ENCODE results near the gene DNPH1.

The DNPH1 gene

DNA sequence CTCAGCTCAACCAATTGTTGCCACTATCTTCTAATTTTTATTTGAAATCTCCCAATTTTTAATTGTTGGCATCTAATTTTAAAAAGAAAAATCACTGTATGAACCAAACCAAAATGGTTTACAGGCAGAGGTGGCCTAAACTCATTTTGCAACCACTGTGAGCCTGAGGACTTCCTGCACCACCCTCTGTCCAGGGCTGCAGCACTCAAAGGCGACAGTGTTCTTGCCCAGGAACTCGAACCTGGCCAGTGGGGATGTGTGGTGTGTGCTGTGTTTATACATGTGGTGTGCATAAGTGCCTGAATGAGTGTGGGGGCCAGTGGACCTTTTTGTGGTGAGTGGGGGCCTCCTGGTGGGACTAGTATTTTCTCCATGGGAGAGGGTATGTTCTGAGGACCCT lies 44.4 kb upstream of the DNPH1 start:
- no peaks in the 10 kb centered on the region for H3K36me3 ChIP-seq (ENCODE audit: control insufficient read depth, insufficient read depth, low read length)
- no peaks in the 10 kb centered on the region for H3K79me2 ChIP-seq
- H2AFZ ChIP-seq = no peak overlapping the region
- no peak overlapping the region for H3K27ac ChIP-seq
- no peaks in the 10 kb centered on the region for H3K27me3 ChIP-seq (ENCODE audit: control insufficient read depth, insufficient read depth, low read length)
- TF ChIP-seq, protein P1, sequence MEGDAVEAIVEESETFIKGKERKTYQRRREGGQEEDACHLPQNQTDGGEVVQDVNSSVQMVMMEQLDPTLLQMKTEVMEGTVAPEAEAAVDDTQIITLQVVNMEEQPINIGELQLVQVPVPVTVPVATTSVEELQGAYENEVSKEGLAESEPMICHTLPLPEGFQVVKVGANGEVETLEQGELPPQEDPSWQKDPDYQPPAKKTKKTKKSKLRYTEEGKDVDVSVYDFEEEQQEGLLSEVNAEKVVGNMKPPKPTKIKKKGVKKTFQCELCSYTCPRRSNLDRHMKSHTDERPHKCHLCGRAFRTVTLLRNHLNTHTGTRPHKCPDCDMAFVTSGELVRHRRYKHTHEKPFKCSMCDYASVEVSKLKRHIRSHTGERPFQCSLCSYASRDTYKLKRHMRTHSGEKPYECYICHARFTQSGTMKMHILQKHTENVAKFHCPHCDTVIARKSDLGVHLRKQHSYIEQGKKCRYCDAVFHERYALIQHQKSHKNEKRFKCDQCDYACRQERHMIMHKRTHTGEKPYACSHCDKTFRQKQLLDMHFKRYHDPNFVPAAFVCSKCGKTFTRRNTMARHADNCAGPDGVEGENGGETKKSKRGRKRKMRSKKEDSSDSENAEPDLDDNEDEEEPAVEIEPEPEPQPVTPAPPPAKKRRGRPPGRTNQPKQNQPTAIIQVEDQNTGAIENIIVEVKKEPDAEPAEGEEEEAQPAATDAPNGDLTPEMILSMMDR (IDR thresholded peaks at IDR 0.05) = no peak
- no peak overlapping the region for H3K4me2 ChIP-seq (ENCODE audit: low read length)
- no peak overlapping the region for H3K9ac ChIP-seq
- H3K4me1 ChIP-seq = peaks cover 10% of the 10 kb centered on the region
- no peaks in the 10 kb centered on the region for H3K9me3 ChIP-seq (ENCODE audit: control insufficient read depth, low read length)
- no peak overlapping the region for H3K4me3 ChIP-seq (ENCODE audit: low read depth, low read length)

DNA sequence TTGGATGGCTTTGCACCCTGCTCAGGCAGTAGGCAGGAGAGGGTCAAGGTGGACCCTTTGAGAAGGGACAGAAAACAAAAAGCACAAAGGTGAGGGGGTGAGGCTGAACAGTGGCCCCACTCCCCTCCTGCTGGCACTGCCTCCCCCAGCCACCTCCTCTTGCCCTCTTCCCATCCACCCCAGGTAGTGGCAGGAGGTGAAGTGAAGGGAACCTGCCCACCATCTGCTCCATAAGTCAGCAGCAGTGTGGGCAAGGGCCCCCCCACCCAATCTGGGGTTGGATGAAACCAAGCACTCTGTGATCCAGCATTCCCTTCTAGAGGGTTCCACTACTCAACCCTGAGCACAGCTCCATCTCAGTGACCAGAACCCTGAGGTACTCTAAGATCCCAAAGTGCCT lies 42.7 kb upstream of the DNPH1 start:
- Histone ChIP-seq H3K9me3 (ENCODE audit: control insufficient read depth, low read length) (no peaks in the 10 kb centered on the region), H2AFZ (no peak overlapping the region), H3K9ac (no peak overlapping the region), H3K27me3 (ENCODE audit: control insufficient read depth, insufficient read depth, low read length) (no peaks in the 10 kb centered on the region), H3K4me3 (ENCODE audit: low read depth, low read length) (no peak overlapping the region), H3K4me1 (peaks cover 14% of the 10 kb centered on the region), H3K4me2 (ENCODE audit: low read length) (no peak overlapping the region), H3K79me2 (no peaks in the 10 kb centered on the region), H3K36me3 (ENCODE audit: control insufficient read depth, insufficient read depth, low read length) (no peaks in the 10 kb centered on the region), H3K27ac (no peak overlapping the region)
- TF ChIP-seq, protein P1 (IDR thresholded peaks at IDR 0.05) = no peak

DNA sequence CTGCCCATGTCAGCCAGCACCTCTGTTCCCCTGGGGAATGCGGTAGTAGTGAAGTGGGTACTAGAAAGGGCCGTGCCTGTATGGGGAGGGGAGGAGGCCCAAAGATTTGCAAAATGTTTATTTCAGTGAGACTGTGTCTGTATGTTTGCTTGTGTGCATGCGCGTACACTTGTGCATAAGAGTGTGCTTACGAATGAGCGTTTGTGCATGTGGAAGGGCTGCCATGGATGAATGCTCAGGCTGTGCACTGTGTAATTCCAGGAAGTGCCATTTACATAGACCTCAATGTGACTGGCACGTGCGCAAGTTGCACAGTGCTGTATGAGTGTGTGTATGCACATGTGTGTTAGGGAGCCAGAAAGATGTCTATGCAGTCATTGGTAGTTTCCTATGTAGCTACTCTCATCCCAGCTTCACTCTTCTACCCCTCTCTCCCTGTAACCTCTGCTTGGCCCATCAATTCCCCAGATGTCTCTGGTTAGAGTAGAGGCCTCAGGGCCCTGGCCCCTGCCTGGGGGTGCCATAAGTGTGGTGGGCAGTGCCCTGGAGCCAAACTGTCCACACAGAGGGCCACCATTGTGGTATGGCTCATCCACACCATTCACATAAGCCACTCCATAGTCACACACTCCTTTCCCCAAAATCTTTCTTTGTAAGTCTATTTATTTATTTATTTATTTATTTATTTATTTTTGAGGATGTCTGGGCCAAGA lies 42.0 kb upstream of the DNPH1 start:
- no peaks in the 10 kb centered on the region for H3K36me3 ChIP-seq (ENCODE audit: control insufficient read depth, insufficient read depth, low read length)
- no peak overlapping the region for H2AFZ ChIP-seq
- no peak overlapping the region for H3K9ac ChIP-seq
- H3K4me2 ChIP-seq (ENCODE audit: low read length) = no peak overlapping the region
- TF ChIP-seq, protein P1 (IDR thresholded peaks at IDR 0.05) = no peak
- no peak overlapping the region for H3K27ac ChIP-seq
- H3K4me3 ChIP-seq (ENCODE audit: low read depth, low read length) = no peak overlapping the region
- H3K79me2 ChIP-seq = no peaks in the 10 kb centered on the region
- H3K27me3 ChIP-seq (ENCODE audit: control insufficient read depth, insufficient read depth, low read length) = no peaks in the 10 kb centered on the region
- H3K9me3 ChIP-seq (ENCODE audit: control insufficient read depth, low read length) = no peaks in the 10 kb centered on the region
- H3K4me1 ChIP-seq = peaks cover 14% of the 10 kb centered on the region

DNA sequence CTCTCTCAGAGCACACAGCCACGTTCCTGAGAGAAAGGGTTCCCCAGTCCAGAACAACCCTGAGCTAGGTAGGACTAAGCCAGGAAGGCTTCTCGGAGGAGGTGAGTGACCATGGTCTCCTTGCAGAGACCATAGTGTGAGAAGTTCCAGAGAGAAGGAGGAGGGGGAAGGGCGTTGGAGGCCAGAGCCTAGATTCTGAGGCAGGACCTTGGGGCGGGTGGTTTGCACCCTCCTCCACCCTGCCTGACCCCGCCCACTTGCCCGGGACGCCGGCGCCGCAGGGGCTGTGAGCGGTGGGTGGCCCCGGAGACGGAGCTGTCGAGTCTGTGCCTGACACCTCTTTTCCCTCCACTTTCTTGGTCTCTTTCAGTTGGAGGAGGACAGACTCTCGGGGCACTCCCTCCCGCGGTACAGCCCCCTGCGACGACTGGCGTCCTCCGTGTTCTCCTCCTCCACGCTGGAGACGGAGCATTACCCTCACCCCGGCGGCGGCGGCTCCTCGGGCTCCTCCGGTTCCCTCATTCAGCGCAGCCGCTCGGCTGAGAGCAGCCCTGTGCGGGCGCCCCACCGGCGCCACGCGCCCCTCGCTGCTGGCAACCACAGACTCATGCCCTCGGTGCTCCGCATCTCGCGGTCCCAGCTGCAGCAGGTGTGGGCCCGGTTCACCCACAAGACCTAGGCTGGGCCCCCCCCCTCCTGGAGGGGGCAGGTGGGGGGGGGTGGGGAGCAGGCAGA lies 40.2 kb upstream of the DNPH1 start:
- peak overlapping the region; percentile 22 for H3K4me2 ChIP-seq (ENCODE audit: low read length)
- no peak overlapping the region for H3K4me3 ChIP-seq (ENCODE audit: low read depth, low read length)
- TF ChIP-seq, protein P1 (IDR thresholded peaks at IDR 0.05) = no peak
- no peaks in the 10 kb centered on the region for H3K36me3 ChIP-seq (ENCODE audit: control insufficient read depth, insufficient read depth, low read length)
- H3K27ac ChIP-seq = no peak overlapping the region
- no peaks in the 10 kb centered on the region for H3K9me3 ChIP-seq (ENCODE audit: control insufficient read depth, low read length)
- peaks cover 14% of the 10 kb centered on the region for H3K4me1 ChIP-seq
- peak overlapping the region; percentile 85 for H2AFZ ChIP-seq
- no peak overlapping the region for H3K9ac ChIP-seq
- no peaks in the 10 kb centered on the region for H3K27me3 ChIP-seq (ENCODE audit: control insufficient read depth, insufficient read depth, low read length)
- H3K79me2 ChIP-seq = no peaks in the 10 kb centered on the region

Measured in parathyroid adenoma (tissue), 2 donors.